ENCODE data around the gene LSM3. TPM values are rescaled to one million over a fixed set of nuclear protein-coding genes. Genes with fewer than 3 reads are reported as not detected.

Gene LSM3
- total RNA-seq, 1 donor from 2014 or later = 9.5 TPM

GRCh38 chr3:14200841-14201240, 22.2 kb downstream of the LSM3 start:
- ATAC-seq (no peak), DNase-seq (no peak)
- H3K4me1 ChIP-seq = peaks cover 38% of the 10 kb centered on the region
- intact Hi-C loops (cut with DNase I) = no loop called here
- H3K27ac ChIP-seq = no peak overlapping the region
- peaks cover 36% of the 10 kb centered on the region for H3K36me3 ChIP-seq
- no peak overlapping the region for H3K4me3 ChIP-seq
- no peak for TF ChIP-seq CTCF (IDR thresholded peaks at IDR 0.05)
- H3K27me3 ChIP-seq (ENCODE audit: low read depth) = no peaks in the 10 kb centered on the region
- no peaks in the 10 kb centered on the region for H3K9me3 ChIP-seq

GRCh38 chr3:14201940-14202684, 23.5 kb downstream of the LSM3 start:
- H3K4me1 ChIP-seq = peaks cover 38% of the 10 kb centered on the region
- H3K4me3 ChIP-seq = no peak overlapping the region
- intact Hi-C loops (cut with DNase I) = no loop called here
- peaks cover 30% of the 10 kb centered on the region for H3K36me3 ChIP-seq
- H3K27ac ChIP-seq = no peak overlapping the region
- H3K27me3 ChIP-seq (ENCODE audit: low read depth) = no peaks in the 10 kb centered on the region
- TF ChIP-seq CTCF (IDR thresholded peaks at IDR 0.05) = no peak
- no peak for DNase-seq
- ATAC-seq = peak in 1 of 2 donors; percentile 16
- H3K9me3 ChIP-seq = no peaks in the 10 kb centered on the region

GRCh38 chr3:14202874-14203520, 24.4 kb downstream of the LSM3 start:
- H3K27me3 ChIP-seq (ENCODE audit: low read depth) = no peaks in the 10 kb centered on the region
- DNase-seq (no peak), ATAC-seq (no peak)
- H3K36me3 ChIP-seq = peaks cover 22% of the 10 kb centered on the region
- H3K4me1 ChIP-seq = peaks cover 38% of the 10 kb centered on the region
- TF ChIP-seq CTCF (IDR thresholded peaks at IDR 0.05) = no peak
- no peak overlapping the region for H3K4me3 ChIP-seq
- no peak overlapping the region for H3K27ac ChIP-seq
- no peaks in the 10 kb centered on the region for H3K9me3 ChIP-seq
- intact Hi-C loops (cut with DNase I) = no loop called here

GRCh38 chr3:14203521-14204079, 25.0 kb downstream of the LSM3 start:
- ATAC-seq = peak; percentile 86 to 89
- Histone ChIP-seq H3K4me1 (peaks cover 38% of the 10 kb centered on the region), H3K36me3 (peaks cover 16% of the 10 kb centered on the region), H3K27me3 (ENCODE audit: low read depth) (no peaks in the 10 kb centered on the region), H3K9me3 (no peaks in the 10 kb centered on the region), H3K4me3 (no peak overlapping the region), H3K27ac (no peak overlapping the region)
- TF ChIP-seq CTCF (IDR thresholded peaks at IDR 0.05) = peak; percentile 83
- peak; percentile 50 for DNase-seq
- intact Hi-C loops (cut with DNase I) = no loop called here

- DNase-seq (no peak), ATAC-seq (peak; percentile 61 to 71)
- H3K9me3 ChIP-seq = no peaks in the 10 kb centered on the region
- H3K4me3 ChIP-seq = no peak overlapping the region
- no peak for TF ChIP-seq CTCF (IDR thresholded peaks at IDR 0.05)
- peaks cover 5% of the 10 kb centered on the region for H3K36me3 ChIP-seq
- intact Hi-C loops (cut with DNase I) = no loop called here
- H3K4me1 ChIP-seq = peaks cover 38% of the 10 kb centered on the region
- no peak overlapping the region for H3K27ac ChIP-seq
- no peaks in the 10 kb centered on the region for H3K27me3 ChIP-seq (ENCODE audit: low read depth)
Measured at GRCh38 chr3:14204515-14205284, 26.1 kb downstream of the LSM3 start.

Data from lower lobe of right lung (tissue), 2 donors.